ENCODE measurements around the gene UTF1. TPM values are rescaled to one million over a fixed set of nuclear protein-coding genes. Genes with fewer than 3 reads are reported as not detected.

UTF1 gene
- total RNA-seq, 1 donor from 2014 or later = not detected

DNA sequence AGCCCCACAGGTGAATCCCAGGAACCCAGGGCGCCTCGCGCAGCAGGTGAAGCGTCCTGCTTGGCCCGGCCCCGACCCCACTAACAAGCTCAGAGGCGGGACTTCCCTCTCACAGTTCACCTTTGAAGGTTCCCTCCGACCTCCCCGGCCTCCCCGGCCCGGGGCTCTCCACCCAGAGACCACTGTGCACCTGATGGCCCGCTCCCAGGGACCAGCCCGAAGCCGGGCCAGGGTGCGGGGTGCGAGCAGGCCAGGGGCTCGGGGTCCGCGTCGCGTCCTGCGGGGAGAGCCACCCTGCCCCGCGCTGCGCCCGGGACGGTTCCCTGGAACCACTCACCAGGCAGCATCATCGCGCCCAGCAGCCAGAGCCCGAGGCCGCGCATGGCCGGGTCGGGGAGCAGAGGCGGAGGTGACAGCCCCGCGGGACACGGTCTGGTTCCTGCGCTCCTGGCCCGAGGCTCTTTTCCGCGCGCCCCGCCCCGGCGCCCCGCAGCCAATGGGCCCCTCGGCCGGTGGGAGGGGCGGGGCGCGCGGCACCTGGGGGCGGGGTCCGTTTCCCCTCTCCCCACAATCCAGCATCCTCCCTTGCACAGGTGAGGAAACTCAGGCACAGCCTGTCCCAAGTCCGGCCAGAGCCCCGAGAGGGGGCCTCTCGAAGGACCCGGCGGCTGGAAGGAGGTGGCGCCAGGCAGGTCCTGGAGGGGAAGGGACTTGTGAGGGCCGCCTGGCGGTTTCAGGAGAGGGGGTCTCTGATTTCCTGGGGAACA is 46.6 kb downstream of the UTF1 start, which contains the start of gene ADAM8:
Gene ADAM8 (minus strand): TSS at position 434 of the 767 bp plus-strand sequence. CDS start 51 bp downstream, at position 383.
- intact Hi-C loops (cut with micrococcal nuclease) = loop anchor here (1.0 to 10.0 kb wide), 3 partner anchors 97 to 312 kb away; partner anchors contain the start of gene ECHS1

DNA sequence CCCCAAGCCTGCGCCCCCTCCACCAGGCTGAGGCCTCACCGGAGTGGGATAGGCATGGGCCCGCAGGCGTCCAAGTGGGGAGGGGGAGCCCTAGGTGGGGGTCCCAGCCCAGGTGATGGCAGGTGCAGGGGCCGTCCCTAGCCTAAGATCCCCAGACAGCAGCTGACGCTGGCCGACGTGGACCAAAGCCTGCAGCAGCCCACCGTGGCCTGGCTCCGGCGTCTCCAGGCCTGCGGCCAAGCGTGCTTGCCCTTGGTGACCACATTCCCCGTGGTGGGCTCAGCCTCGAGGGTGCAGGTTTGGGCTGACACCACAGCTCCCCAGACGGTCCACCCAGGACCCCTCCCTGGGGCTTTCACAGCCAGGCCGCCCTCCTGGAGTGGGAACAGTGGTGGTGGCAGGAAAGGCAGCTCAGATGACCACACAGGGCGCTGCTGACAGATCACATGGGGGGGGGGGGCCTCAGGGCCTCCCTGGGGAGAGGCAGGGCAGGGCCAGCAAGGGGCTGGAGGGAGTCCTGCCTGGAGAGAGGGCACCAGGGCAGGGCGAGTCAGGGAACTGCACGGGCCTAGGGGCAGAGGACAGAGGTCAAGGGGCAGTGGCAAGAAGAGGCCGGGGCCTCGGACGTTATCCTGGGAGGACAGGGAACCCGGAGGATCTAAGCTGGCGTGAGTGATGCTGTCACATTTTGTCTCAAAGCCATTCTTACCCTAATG is 47.4 kb downstream of the UTF1 start:
- intact Hi-C loops (cut with micrococcal nuclease) = loop anchor here (10.0 kb wide), 1 partner anchor 313 kb away; no protein-coding TSS in a partner anchor

DNA sequence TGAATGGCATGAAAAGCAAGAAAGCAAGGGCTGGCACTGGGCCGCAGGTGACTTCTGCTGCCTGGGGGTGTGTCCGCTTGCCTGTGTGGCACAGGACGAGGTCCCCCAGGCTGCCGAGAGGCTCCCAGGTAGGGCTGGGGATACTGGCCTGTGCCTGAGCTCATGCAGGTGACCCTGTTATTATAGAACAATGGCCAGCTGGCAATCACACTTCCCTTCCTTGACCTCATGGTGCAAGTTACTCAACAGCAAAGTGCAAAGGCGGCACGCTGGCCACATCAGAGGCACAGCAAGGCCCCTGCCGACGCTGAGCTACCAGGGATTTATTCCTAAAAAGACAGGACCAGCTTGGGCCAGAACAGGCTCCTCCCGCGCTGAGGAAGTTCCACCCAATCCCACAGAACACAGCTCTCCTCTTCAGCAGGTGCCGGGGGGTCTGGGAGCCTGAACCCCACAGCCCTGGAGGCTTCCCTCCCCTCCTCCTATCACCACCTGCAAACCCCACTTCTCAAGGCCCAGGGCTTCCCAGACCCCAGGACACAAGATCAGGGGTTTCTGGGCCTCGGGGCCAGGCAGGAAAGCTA is 48.1 kb downstream of the UTF1 start:
- intact Hi-C loops (cut with micrococcal nuclease) = loop anchor here (10.0 kb wide), 1 partner anchor 313 kb away; no protein-coding TSS in a partner anchor

DNA sequence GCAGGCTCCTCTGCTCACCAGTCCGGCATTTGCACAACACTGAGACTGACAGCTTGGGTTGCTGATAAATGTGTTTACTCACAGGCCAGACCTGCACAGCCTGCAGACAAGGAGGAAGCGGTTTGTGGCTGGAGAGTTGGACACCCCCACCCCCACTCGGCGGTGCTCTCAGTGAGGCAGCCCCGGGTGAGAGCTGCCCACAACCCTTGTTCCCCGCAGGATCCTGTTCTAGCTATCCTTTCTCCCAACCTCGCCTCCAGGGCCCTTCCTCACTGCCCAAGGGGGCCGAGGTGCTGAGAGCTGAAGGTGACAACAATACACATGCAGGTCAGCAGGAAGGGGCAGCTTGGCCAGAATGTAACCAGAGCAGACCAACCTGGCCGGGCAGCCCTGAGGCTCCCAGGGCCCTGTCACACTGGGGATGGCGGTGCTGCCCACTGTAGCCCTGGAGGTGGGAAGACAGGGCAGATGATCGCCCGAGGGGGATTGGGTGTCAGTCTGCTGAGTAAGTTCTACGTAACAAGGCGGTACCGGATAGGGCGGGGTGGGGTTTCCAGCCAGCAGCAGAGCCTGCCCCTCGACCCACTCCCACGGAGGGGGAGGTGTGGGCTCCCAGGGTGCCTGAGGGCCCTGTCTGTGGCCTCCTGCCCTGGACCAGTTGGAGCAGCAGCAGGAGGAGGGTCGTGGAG is 48.7 kb downstream of the UTF1 start:
- intact Hi-C loops (cut with micrococcal nuclease) = loop anchor here (10.0 kb wide), 1 partner anchor 314 kb away; no protein-coding TSS in a partner anchor

DNA sequence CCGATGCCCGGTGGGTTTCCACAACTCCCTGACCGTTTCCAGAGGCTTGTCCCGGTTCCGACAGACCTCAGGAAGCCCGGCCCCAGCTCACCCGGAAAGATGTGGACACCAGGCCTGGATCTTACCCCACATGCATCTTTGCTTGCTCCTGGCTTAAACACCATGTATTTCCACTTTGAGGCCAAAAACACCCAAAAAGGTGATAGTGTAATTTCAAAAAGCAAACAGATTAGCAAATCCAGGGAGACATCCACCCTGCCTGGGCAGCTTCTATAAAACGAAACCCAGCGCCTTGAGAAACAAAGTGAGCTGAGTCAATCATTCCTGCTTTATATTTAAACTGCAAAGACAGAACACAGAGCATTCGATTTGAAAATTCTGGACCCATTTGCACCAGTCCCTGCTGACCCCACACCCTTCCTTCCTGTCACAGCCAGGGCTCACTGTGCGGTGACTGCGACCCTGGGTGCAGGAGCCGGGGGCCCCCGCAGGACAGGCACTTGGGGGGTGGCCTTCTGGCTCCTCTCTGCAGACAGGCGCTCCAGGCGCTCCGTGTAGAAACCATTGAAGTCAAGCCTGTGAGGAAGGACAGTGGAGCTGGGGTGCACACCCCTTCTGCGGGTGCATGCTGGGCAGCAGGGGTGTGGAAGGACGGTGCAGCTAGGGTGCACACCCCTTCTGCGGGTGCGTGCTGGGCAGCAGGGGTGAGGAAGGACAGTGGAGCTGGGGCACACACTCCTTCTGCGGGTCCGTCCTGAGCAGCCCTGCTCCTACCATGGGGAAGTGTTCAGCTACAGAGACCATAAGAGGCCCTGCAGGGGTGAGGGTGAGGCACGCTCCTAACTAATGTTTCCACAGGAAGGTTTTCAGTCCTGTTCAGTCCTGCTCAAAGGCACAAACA is 49.6 kb downstream of the UTF1 start:
- intact Hi-C loops (cut with micrococcal nuclease) = loop anchor here (10.0 kb wide), 1 partner anchor 315 kb away; no protein-coding TSS in a partner anchor

DNA sequence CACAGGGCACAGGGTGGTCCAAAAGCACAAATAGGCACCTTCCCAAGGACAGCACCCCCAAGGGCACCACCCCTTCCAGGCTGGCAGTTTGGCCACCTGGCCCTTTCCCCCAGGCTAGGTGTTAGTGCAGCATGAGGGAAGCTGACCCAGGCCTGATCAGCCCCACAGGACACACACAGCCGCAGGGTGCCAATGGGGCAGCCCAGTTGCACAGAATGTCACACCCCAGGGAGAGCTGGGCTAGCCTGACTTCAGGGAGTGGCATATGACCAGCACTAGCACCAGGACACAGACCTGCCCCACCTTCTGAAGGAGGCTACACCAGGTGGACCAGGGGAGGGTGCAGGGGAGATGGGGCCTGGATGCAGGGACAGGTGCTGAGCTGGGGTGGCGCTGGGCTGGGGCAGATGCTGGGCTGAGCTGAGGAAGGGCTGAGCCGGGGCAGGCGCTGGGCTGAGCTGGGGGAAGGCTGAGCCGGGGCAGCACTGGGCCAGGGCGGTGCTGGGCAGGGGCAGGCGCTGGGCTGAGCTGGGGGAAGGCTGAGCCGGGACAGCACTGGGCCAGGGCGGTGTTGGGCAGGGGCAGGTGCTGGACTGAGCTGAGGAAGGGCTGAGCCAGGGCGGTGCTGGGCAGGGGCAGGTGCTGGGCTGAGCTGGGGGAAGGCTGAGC is 50.5 kb downstream of the UTF1 start:
- intact Hi-C loops (cut with micrococcal nuclease) = no loop called here

DNA sequence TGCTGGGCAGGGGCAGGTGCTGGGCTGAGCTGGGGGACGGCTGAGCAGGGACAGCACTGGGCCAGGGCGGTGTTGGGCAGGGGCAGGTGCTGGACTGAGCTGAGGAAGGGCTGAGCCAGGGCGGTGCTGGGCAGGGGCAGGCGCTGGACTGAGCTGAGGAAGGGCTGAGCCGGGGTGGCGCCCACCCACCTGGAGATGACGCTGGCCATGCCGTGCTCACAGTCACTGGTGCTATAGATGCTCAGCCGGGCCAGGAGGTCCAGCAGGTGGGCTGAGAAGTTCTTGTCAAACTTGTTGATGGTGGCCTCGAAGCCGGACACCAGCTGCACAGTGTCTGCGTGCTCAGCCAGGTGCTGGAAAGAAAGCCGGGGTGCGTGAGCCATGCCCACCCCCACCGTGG is 51.1 kb downstream of the UTF1 start:
- intact Hi-C loops (cut with micrococcal nuclease) = no loop called here

Other genes with a start within 250 kb of the UTF1 start
- not detected in 2 replicates for gene ADGRA1, start 142.3 kb upstream of the UTF1 start, total RNA-seq
- gene KNDC1, start 70.0 kb upstream of the UTF1 start, total RNA-seq = 0.12 and 0.32 TPM in 2 replicates
- gene VENTX, start 7.6 kb downstream of the UTF1 start, total RNA-seq = not detected in 2 replicates
- gene ADAM8, start 46.7 kb downstream of the UTF1 start, total RNA-seq = 290 and 302 TPM in 2 replicates
- gene TUBGCP2, start 78.7 kb downstream of the UTF1 start, total RNA-seq = 59.2 and 61.6 TPM in 2 replicates
- 53.4 and 55.6 TPM in 2 replicates for gene ZNF511, start 78.7 kb downstream of the UTF1 start, total RNA-seq
- 0.44 TPM in 1 of 2 replicates, not detected in the other for gene CALY, start 106.7 kb downstream of the UTF1 start, total RNA-seq
- gene PRAP1, start 117.2 kb downstream of the UTF1 start, total RNA-seq = not detected in 2 replicates
- 14.2 and 17.0 TPM in 2 replicates for gene FUOM, start 127.8 kb downstream of the UTF1 start, total RNA-seq
- gene ECHS1, start 143.1 kb downstream of the UTF1 start, total RNA-seq = 37.6 and 40.4 TPM in 2 replicates
- 4.5 and 6.2 TPM in 2 replicates for gene PAOX, start 149.0 kb downstream of the UTF1 start, total RNA-seq
- gene MTG1, start 163.9 kb downstream of the UTF1 start, total RNA-seq = 51.7 and 56.0 TPM in 2 replicates
- not detected in 2 replicates for gene SPRN, start 194.4 kb downstream of the UTF1 start, total RNA-seq
- gene SCART1, start 223.7 kb downstream of the UTF1 start, total RNA-seq = 1.6 TPM in 2 replicates

All from T-helper 1 cell treated with Interleukin-12 subunit alpha and Interleukin-12 subunit beta and Interleukin-4 antibody, amounts not matched to agents 30 ng/mL and 1 ng/mL, for 36 hours (primary cell).